Measurements from ENCODE around the gene GPR85. TPM values are rescaled to one million over a fixed set of nuclear protein-coding genes. Genes with fewer than 3 reads are reported as not detected.
A peak's percentile ranks its signal among the peaks of the same experiment; 100 is the strongest.
"Not testable (repeated sequence)": the region's sequence is repeated elsewhere in the genome, so short reads cannot be mapped to it uniquely, and the experiment has no call there.

Gene GPR85, protein sequence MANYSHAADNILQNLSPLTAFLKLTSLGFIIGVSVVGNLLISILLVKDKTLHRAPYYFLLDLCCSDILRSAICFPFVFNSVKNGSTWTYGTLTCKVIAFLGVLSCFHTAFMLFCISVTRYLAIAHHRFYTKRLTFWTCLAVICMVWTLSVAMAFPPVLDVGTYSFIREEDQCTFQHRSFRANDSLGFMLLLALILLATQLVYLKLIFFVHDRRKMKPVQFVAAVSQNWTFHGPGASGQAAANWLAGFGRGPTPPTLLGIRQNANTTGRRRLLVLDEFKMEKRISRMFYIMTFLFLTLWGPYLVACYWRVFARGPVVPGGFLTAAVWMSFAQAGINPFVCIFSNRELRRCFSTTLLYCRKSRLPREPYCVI
- 272 TPM for total RNA-seq

- peak; percentile 30 for DNase-seq
Measured at GRCh38 chr7:113086431-113086888, at the start of gene GPR85. Gene GPR85 (minus strand): TSS chr7:113086827. CDS start chr7:113084721, 2,106 bp downstream.

DNA sequence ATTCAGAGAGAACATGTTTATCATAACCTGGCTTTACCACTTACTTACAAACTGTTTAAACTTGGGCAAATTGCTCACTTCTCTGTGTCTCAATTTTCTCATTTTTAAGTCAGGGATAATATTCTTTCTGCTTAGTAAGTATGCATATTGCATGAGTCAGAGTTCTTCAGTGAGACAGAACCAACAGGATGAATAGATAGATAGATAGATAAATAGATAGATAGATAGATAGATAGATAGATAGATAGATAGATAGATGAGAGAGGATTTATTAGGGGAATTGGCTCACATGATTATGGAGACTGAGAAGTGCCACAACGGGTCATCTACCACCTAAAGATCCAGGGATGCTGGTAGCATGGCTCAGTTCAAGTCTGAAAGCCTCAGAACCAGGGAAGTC, 47.4 kb upstream of the GPR85 start:
- DNase-seq = no peak

DNA sequence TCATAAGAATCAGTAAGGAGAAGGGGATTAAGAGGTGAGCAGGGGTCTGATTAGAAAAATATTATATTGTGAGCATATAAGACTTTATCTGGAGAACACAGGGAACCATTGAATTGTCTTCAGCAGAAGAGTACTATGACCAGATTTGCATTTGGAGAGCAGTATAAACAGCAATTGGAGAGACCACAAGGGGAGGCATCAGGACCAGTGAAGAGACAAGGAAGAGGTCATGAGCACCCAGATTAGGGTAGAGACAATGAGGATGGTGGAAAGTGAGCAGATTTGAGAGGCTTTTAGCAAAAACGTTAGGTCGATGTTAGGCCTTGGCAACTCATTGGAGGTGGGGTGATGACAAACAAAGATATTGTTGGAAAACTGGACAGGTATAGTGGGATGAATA, 44.7 kb upstream of the GPR85 start:
- DNase-seq = no peak

- DNase-seq = no peak
Measured at GRCh38 chr7:113128031-113128430, 41.4 kb upstream of the GPR85 start.

DNA sequence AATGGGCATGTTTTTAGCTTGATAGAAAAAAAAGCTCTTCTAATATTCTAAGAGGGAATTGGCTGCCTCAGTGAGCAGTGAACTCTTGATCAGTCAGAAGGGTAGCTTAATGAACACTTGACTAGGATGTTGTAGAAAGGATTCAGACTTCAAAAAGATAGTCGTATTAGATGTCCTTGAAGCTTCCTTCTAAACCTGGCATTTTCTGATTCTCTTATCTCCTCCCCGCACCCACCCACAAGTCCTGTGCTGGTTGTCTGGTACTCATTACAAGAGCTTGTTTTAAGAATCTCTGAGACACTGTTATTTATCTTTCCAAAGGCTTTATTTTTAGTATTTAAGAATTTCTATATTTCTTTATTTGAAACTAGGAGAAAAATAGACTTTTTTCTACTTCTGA, 39.1 kb upstream of the GPR85 start:
- no peak for DNase-seq

DNA sequence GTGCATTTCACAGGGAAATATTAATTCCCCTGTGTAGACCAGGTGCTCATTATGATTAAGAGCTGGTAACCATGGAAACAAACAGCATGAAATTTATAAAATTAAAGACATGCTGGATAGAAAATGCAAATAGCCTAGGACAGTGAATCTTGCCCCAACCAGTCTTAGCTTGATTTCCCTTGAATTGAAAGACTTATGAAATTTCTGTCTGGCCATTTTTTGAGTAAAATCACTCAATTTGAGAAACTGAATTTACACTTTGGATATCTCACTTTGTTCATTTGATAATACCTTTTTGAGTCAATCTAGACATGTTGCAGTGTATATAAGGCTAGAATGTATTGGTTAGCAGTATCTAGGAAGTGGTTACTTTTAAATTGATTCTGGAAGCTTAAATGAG, 36.1 kb upstream of the GPR85 start:
- no peak for DNase-seq

DNA sequence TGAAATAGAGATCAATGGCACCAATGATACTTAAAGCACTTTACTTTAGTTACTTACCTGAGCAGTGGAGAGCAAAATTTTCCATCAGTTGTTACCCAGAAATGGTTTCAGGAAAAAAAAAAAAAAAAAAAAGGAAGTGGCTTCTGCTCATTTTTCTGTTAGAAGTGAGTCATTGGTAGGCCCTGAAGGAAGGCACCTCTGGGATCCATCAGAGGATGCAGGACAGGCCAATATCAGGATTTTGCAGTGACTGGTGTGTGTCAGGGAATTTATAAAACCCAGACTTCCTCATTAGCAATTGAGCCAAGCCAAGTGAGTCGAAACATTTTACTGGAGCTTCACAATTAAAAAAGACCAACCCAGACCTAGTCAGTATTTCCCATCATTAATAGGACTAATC, 34.0 kb upstream of the GPR85 start:
- DNase-seq = no peak

GRCh38 chr7:113119429-113119828, 32.8 kb upstream of the GPR85 start:
- no peak for DNase-seq

DNA sequence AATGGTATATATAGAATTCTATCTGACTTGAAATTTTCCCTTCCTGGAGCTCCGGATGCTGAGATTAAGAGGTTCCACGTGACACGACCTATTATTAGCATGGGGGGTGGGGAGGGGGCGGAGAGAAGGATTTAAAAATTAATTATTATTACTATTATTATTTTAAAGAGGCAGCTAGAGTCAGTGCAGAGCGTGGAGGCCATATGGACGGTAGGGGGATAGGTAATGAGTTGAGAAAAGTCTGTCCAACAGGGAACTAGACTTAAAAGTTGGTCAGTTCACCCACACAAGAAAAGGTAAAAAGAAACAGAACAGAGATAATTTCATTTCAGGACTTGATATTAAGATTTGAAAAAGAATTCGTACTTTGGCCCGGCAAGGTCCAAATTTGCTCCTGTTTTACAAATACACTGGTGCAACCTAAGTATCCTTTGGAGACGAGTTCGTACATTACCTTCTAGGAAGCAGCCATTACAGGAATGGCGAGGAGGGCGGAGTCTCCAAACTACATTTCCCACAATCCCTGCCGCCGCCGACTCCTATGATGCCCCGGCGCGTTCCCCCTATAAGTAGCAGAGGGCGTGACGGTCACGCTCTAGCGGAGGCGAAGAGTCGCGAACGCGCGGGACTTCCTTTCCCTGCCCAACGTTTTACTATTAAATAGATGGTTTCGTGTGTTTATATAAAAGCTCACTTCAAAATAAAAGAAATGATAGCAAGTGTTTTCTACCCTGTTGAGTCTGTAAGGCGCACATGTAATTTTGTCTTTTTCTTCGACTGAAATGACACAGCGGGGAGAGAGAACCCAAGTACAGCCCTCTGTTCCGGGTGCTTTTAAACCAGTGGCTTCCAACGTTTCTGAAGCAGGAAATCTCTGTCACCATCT, 31.7 kb upstream of the GPR85 start, which contains the start of gene SMIM30:
Gene SMIM30, minus strand, starts transcription at position 481 of the 886 bp plus-strand sequence. CDS start 976 bp downstream, outside the sequence.
- peak; percentile 89 for DNase-seq

- DNase-seq = not testable (repeated sequence)
Measured at GRCh38 chr7:113117374-113117774, 30.7 kb upstream of the GPR85 start.

GRCh38 chr7:113113912-113114311, 27.3 kb upstream of the GPR85 start:
- no peak for DNase-seq

DNA sequence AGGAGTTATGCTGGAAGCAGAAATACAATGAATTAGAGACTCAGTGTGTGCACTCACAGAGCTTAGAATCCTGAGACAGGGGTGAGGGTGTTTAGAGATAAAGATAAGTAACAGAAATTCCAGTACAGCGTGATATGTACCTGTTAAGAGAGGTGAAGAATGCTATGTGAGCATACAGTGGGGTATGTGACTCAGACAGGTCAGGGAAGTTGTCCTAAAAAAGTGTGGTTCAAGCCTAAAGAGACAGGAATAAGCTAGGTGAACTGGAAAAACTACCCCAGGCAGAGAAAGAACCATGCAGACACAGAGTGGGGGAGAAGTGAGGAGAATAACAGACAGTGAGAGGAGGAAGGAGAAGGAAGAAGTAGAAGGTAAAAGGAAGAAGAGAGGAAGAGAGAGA, 23.1 kb upstream of the GPR85 start:
- DNase-seq = no peak

DNA sequence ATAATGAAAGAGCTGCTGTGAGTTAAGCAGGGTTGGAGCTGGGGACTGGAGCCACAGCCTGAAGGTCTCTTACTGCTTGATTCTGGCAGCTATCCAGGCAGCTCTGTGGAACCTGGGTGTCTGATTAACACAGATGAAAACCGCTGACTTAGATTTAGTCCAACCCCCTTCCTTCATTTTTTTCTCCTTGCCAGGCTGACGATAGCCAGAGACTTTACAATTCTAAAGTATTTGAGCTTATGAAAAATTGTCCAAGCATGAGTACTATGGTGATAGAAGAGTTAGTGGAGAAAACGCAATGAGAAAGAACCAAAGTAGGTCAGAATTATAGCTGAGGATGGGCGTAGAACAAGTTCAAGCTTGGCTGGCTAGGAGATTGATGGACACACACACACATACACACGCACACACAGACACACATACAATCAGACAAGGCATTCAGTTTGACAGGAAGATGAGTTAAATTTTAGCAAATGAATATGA, 13.5 kb upstream of the GPR85 start:
- DNase-seq = no peak

DNA sequence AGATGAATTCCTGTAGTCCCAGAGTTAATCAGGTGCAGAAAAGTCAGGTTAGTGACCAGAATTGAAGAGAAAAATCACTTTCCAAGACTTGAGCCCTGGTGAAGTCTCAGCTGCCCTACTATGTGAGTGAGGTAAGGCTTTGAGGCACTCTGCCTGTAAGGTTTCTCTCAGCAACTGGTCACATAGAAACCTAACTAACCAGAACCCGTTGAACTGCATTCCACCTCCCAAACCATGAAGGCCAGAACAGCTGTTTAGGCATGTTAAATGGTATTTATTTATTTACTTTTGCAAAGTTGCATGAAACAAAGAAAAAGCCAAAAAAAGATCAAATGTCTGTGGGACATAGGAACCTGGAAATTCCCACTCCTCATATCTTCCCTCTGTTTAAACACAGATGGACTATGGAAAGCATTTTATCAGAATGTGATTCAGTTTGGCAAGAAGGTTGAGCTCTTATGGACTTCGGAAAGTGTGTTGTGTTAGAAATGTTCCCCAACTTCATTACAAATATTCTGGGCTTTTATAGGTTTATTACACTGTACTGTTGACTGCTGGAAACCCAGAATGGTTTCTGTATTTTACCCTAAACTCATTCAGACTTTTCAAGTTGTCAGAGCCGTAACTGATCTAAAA, 12.8 kb upstream of the GPR85 start:
- DNase-seq = no peak

GRCh38 chr7:113094517-113095249, 8.1 kb upstream of the GPR85 start:
- no peak for DNase-seq

- no peak for DNase-seq
Measured at GRCh38 chr7:113093561-113093960, 6.9 kb upstream of the GPR85 start.

DNA sequence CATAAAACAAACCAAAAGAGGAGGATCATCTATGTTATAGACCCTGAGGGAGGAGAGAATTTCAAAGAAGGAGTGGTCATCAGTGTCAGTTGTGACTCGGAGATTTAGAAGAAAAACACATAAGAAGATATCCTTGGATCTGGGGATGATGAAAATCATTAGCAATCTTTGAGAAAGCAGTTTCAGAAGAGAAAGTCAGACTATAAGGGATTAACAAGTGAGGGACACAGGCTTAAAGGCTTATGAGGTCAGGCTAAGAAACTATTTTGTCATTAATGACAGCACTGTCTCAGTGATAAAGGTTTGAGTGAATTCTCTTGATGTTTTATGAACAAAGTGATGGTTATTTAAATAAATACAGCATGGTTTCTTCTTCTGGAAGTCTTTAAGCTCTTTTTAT, 6.1 kb upstream of the GPR85 start:
- no peak for DNase-seq

GRCh38 chr7:113087071-113087998, 708 bp upstream of the GPR85 start:
- DNase-seq = no peak

- peak; percentile 18 for DNase-seq
Measured at GRCh38 chr7:113085781-113086390, 741 bp downstream of the GPR85 start.

DNA sequence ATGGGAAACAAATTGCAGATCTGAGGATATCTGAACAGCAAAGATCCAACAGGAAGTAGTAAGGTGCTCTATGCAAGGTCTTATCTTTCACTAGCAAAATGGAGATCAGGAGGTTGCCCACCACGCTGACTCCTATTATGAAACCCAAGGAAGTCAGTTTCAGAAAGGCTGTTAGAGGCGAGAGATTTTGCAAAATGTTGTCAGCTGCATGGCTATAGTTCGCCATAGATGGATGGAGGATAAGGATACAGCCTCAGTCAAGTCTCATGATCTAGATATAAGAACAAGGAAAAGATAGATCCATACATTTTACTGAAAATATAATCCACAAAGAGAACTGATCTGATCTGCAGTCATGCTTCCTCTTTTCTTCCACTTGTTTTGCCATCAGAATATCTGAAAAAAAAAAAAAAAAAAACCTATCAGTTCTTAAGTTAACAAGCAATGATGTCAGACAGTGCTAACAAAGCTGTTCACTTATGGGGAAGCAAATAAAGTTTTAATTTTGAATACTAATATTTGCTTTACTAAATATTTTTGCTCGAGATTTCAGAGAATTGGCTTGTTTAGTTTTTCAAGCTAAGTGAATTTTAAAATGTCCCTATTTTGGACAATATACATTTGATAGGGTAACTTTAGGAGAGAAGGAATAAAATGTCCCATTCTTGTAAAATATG, 2.0 kb downstream of the GPR85 start:
- DNase-seq = no peak

Measured in occipital lobe (tissue), 2 donors.